Immature natural killer cell (primary cell): ENCODE data around the gene MYEOV. TPM values are rescaled to one million over a fixed set of nuclear protein-coding genes. Genes with fewer than 3 reads are reported as not detected.

Experiments used
- DNase-seq, 3 donors: peaks; one replicate each; pipeline ENCODE4 v3.0.0; 2022; ENCODE audit warnings: mixed read lengths in 1 of 3
- H3K27ac Mint-ChIP-seq, 6 donors: one replicate each; pipeline ENCODE4 v1.8.0; 2020; ENCODE audit warnings: mixed read lengths in 6 of 6, mild to moderate bottlenecking in 5 of 6, inconsistent platforms in 4 of 6, moderate library complexity in 3 of 6
- H3K27me3 Mint-ChIP-seq, 3 donors: one replicate each; pipeline ENCODE4 v1.8.0; 2020 to 2021; ENCODE audit warnings: low read depth in 3 of 3, mild to moderate bottlenecking in 3 of 3, mixed read lengths in 3 of 3, moderate library complexity in 3 of 3, inconsistent platforms in 1 of 3
- H3K36me3 Mint-ChIP-seq, 3 donors: one replicate each; pipeline ENCODE4 v1.8.0; 2020; ENCODE audit warnings: mixed read lengths in 3 of 3, inconsistent platforms in 2 of 3, mild to moderate bottlenecking in 2 of 3
- H3K4me1 Mint-ChIP-seq, 2 donors: one replicate each; pipeline ENCODE4 v1.8.0; 2020; ENCODE audit warnings: inconsistent platforms in 2 of 2, mild to moderate bottlenecking in 2 of 2, mixed read lengths in 2 of 2, moderate library complexity in 1 of 2
- H3K4me3 Mint-ChIP-seq, 5 donors: one replicate each; pipeline ENCODE4 v1.8.0; 2020; ENCODE audit warnings: mild to moderate bottlenecking in 5 of 5, mixed read lengths in 5 of 5, inconsistent platforms in 3 of 5, moderate library complexity in 3 of 5
- H3K9me3 Mint-ChIP-seq, 6 donors: one replicate each; pipeline ENCODE4 v1.8.0; 2020; ENCODE audit warnings: mild to moderate bottlenecking in 6 of 6, mixed read lengths in 6 of 6, inconsistent platforms in 4 of 6, moderate library complexity in 3 of 6
- polyA plus RNA-seq, 3 donors: library from polyadenylated mRNA; unstranded; fragments of 300-500 nt; fragmentation: Illumina TruSeq; gene quantifications; one replicate each; pipeline ENCODE4 v1.2.3, GENCODE V29; 2021

Gene MYEOV
- polyA plus RNA-seq, 3 donors from 2014 or later, result not detected

DNA sequence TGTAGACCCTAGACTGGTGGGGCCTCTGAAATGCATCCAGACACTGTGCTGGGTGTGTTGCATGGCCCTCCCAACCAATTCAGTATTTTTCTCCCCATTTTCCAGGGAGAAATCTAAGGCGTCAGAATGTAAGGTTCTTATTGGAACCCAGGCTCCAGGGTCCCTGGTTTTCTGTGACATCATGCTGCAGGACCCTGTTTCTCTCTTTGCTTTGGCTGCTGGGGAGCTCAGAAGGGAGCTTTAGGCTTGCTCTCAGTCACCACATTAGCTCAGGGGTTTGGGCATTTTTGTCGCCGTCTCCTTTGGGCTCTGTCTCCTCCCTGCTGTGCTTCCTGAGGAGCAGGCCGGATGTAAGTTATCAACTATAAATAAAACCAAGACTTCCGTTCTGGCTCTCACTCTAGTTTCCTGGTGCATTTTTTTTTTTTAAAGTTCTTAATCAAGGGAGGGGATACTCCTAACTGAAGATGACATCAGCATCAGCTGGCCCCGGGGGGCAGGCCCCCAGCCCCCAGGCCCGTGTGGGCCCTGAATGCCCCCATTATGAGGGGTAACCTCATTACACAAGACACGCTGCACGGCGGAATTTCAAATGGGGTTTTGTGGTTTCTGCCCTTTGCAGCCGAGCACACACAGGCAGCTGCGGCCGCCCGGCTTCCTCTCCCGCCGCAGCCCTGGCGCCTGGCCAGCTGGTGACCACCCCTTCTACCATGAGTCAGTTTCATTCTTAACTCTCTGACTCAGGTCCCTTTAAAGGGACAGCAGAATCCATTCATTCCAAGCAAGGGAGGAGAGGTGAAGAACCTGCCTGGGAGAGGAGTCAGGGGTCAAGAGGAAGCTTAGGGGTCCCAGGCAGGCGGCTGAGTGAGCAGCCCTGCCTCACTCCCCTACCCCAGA is 3.2 kb downstream of the MYEOV start:
- Mint-ChIP-seq H3K27me3 (peaks cover 16 to 25% (median 22%) of the 10 kb centered on the region in 3 donors), H3K27ac (peak overlapping the region; percentile 60 to 97 (median 88)), H3K9me3 (peaks cover 0 to 3% (median 0%) of the 10 kb centered on the region in 6 donors), H3K4me1 (peaks cover 59 to 71% of the 10 kb centered on the region in 2 donors), H3K36me3 (no peaks in the 10 kb centered on the region), H3K4me3 (peak overlapping the region; percentile 73 to 92 (median 80))
- peak; percentile 94 to 95 (median 94) for DNase-seq

DNA sequence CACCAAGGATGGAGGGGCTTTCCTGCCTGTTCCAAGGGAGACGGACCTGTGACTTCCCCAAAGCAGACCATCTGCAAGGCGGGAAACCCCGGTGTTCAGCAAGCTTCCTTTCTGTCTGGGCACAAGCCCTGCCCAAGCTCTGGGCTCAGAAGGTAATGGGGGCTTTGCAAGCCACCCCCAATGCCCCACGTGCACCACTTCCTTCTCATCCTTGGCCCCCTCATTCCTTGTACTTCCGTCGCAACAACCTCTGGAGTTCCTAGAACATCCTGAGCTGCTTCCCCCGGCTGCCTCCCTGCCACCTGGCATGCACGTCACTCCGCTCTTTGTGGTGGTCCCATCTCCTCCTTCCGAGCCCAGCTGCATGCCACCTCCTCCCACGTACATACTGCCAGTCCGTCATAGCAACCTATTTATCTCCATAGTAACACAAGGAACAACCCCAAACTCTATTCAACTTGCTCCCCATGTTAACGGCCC is 3.9 kb downstream of the MYEOV start:
- Mint-ChIP-seq H3K9me3 (peaks cover 0 to 3% (median 0%) of the 10 kb centered on the region in 6 donors), H3K27ac (peak overlapping the region; percentile 60 to 97 (median 88)), H3K36me3 (no peaks in the 10 kb centered on the region), H3K27me3 (peaks cover 16 to 23% (median 19%) of the 10 kb centered on the region in 3 donors), H3K4me3 (peak overlapping the region; percentile 73 to 92 (median 80)), H3K4me1 (peaks cover 59 to 71% of the 10 kb centered on the region in 2 donors)
- peak; percentile 57 to 63 (median 62) for DNase-seq

GRCh38 chr11:69298267-69299022 is 4.5 kb downstream of the MYEOV start:
- peaks cover 59 to 68% of the 10 kb centered on the region in 2 donors for H3K4me1 Mint-ChIP-seq
- no peaks in the 10 kb centered on the region for H3K36me3 Mint-ChIP-seq
- peak overlapping the region; percentile 73 to 92 (median 80) for H3K4me3 Mint-ChIP-seq
- peaks cover 0 to 3% (median 0%) of the 10 kb centered on the region in 6 donors for H3K9me3 Mint-ChIP-seq
- DNase-seq, result peak; percentile 35 to 52 (median 47)
- H3K27ac Mint-ChIP-seq, result peak overlapping the region; percentile 60 to 97 (median 88)
- H3K27me3 Mint-ChIP-seq, result peaks cover 16 to 25% (median 19%) of the 10 kb centered on the region in 3 donors

- H3K36me3 Mint-ChIP-seq, result no peaks in the 10 kb centered on the region
- peaks cover 16 to 25% (median 20%) of the 10 kb centered on the region in 3 donors for H3K27me3 Mint-ChIP-seq
- H3K9me3 Mint-ChIP-seq, result peaks cover 0 to 3% (median 0%) of the 10 kb centered on the region in 6 donors
- no peak for DNase-seq
- peak overlapping the region; percentile 73 to 92 (median 80) for H3K4me3 Mint-ChIP-seq
- H3K4me1 Mint-ChIP-seq, result peaks cover 59 to 64% of the 10 kb centered on the region in 2 donors
- H3K27ac Mint-ChIP-seq, result peak overlapping the region in 5 of 6 donors; percentile 9 to 97 (median 89)
Observed at GRCh38 chr11:69299023-69299461, 5.1 kb downstream of the MYEOV start.

DNA sequence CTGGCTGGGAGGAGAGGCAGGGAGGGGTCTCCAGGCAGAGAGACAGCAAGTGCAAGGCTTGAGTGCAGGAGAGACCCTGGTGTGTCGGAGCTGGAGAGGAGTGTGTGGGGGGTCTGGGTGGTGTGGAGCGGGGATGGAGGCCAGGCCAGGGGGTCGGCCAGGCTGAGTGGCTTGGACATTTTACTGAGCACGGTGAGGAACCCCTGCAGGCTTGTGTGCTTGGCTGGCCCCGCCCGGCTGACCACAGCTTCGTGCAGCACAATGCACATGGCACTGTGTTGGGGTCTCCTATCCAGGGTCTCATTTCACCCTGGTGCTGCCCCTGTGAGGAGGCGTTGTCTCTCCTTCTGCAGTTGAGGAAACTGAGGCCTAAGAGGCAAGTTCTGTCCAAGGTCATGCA is 5.6 kb downstream of the MYEOV start:
- Mint-ChIP-seq H3K27ac (peak overlapping the region in 3 of 6 donors; percentile 21 to 49 (median 23)), H3K36me3 (no peaks in the 10 kb centered on the region), H3K4me3 (peak overlapping the region in 3 of 5 donors; percentile 7 to 33 (median 8)), H3K4me1 (peaks cover 59 to 60% of the 10 kb centered on the region in 2 donors), H3K9me3 (peaks cover 0 to 3% (median 0%) of the 10 kb centered on the region in 6 donors), H3K27me3 (peaks cover 15 to 25% (median 19%) of the 10 kb centered on the region in 3 donors)
- no peak for DNase-seq

GRCh38 chr11:69300120-69301060 is 6.4 kb downstream of the MYEOV start:
- H3K27ac Mint-ChIP-seq, result peak overlapping the region in 3 of 6 donors; percentile 18 to 73 (median 21)
- peaks cover 0 to 3% (median 0%) of the 10 kb centered on the region in 6 donors for H3K9me3 Mint-ChIP-seq
- DNase-seq, result no peak

DNA sequence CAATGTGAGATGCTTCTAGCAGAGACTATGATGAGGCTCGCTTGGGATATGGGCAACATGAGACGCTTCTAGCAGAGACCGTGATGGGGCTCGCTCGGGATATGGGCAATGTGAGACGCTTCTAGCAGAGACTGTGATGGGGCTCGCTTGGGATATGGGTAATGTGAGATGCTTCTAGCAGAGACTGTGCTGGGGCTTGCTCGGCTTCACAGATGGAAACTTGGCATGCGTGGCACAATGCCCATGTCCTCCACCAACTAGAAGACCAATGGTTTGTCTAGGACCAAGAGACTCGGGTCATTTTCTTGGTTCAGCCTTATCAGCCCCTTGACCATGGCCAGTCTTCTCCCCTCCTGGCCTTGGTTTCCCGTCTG is 7.1 kb downstream of the MYEOV start:
- H3K27me3 Mint-ChIP-seq, result peaks cover 11 to 19% (median 18%) of the 10 kb centered on the region in 3 donors
- H3K4me3 Mint-ChIP-seq, result no peak overlapping the region
- peaks cover 47 to 48% of the 10 kb centered on the region in 2 donors for H3K4me1 Mint-ChIP-seq
- DNase-seq, result no peak
- H3K9me3 Mint-ChIP-seq, result peaks cover 0 to 3% (median 0%) of the 10 kb centered on the region in 6 donors
- peak overlapping the region in 2 of 6 donors; percentile 21 to 73 for H3K27ac Mint-ChIP-seq
- H3K36me3 Mint-ChIP-seq, result no peaks in the 10 kb centered on the region

More at GRCh38 chr11:69300120-69301060, 6.4 kb downstream of the MYEOV start:
- Mint-ChIP-seq H3K36me3 (no peaks in the 10 kb centered on the region), H3K27me3 (peaks cover 11 to 22% (median 19%) of the 10 kb centered on the region in 3 donors), H3K4me1 (peaks cover 54 to 55% of the 10 kb centered on the region in 2 donors), H3K4me3 (peak overlapping the region in 2 of 5 donors; percentile 7 to 33)

DNA sequence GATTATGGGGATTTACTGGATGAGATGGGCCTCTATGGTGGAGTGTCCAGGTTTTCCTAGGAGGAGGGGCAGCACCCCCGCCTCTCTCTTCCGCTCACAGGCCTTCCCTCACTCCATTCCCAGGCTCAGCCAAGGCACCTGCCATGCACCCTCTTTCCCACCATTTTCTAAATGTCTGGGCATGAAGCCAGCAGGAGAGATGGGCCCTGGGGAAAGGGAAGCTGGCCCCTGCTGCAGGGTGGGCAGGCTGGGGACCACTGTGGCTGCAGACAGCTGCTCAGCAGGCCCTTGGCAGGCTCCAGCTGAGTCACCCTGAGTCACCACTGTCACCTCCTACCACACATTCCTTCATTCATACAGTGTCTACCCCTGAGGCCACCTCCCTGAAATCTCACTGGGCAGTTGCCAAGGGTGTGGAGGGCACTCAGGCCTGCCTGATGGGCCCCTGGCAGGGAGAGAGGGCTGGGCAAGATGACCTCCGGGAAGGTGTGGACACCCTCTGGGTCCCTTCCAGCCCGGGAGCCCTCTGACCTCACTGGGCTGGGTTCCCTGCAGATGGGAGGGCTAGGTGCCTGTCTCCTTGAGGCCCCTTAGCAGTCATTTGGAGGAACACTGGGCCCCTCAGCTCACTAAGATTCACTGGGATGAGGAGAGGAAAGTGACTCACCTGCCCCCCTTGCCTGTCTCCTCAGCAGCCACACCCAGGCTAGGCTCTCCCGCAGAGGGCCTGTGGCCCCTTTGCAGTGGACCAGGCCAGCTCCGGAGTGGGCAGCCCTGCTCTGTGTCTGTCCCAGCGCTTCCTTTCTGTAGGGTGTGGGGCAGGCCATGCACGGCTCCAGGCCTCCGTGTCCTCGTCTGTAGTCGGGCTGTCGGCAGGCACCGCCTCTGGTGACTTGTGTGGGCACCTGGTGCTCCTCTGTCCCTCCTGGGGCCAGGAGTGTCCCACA is 7.8 kb downstream of the MYEOV start:
- Mint-ChIP-seq H3K27me3 (peaks cover 11 to 19% (median 18%) of the 10 kb centered on the region in 3 donors), H3K4me1 (peaks cover 41% of the 10 kb centered on the region in 2 donors), H3K27ac (no peak overlapping the region), H3K36me3 (no peaks in the 10 kb centered on the region), H3K9me3 (peaks cover 0 to 3% (median 0%) of the 10 kb centered on the region in 6 donors), H3K4me3 (no peak overlapping the region)
- no peak for DNase-seq

GRCh38 chr11:69302447-69303020 is 8.6 kb downstream of the MYEOV start:
- H3K27me3 Mint-ChIP-seq, result peaks cover 4 to 11% (median 11%) of the 10 kb centered on the region in 3 donors
- no peaks in the 10 kb centered on the region for H3K36me3 Mint-ChIP-seq
- no peak overlapping the region for H3K4me3 Mint-ChIP-seq
- H3K27ac Mint-ChIP-seq, result no peak overlapping the region
- peaks cover 33% of the 10 kb centered on the region in 2 donors for H3K4me1 Mint-ChIP-seq
- DNase-seq, result no peak
- H3K9me3 Mint-ChIP-seq, result no peaks in the 10 kb centered on the region

- no peak for DNase-seq
- no peak overlapping the region for H3K4me3 Mint-ChIP-seq
- H3K4me1 Mint-ChIP-seq, result peaks cover 24% of the 10 kb centered on the region in 2 donors
Observed at GRCh38 chr11:69303427-69303826, 9.5 kb downstream of the MYEOV start.

GRCh38 chr11:69304258-69304657 is 10.3 kb downstream of the MYEOV start:
- H3K27me3 Mint-ChIP-seq, result peaks cover 0 to 7% (median 4%) of the 10 kb centered on the region in 3 donors
- no peak overlapping the region for H3K4me3 Mint-ChIP-seq
- H3K36me3 Mint-ChIP-seq, result no peaks in the 10 kb centered on the region
- H3K4me1 Mint-ChIP-seq, result peaks cover 15 to 16% of the 10 kb centered on the region in 2 donors
- no peaks in the 10 kb centered on the region for H3K9me3 Mint-ChIP-seq
- no peak for DNase-seq
- H3K27ac Mint-ChIP-seq, result no peak overlapping the region

More at GRCh38 chr11:69303427-69303826, 9.5 kb downstream of the MYEOV start:
- no peaks in the 10 kb centered on the region for H3K9me3 Mint-ChIP-seq
- no peak overlapping the region for H3K27ac Mint-ChIP-seq
- H3K36me3 Mint-ChIP-seq, result no peaks in the 10 kb centered on the region
- peaks cover 0 to 5% (median 4%) of the 10 kb centered on the region in 3 donors for H3K27me3 Mint-ChIP-seq
